Astrocyte of the cerebellum (primary cell): ENCODE results near the gene GRK5.

Experiments used
- DNase-seq: peaks from one replicate; pipeline ENCODE4 v3.0.0-alpha.2; 2011; ENCODE audit warnings: low read depth
- H3K4me3 ChIP-seq: 2 replicates; pipeline ENCODE4 v1.5.1; 2011; ENCODE audit warnings: mild to moderate bottlenecking, low read depth, low read length, moderate library complexity
- in situ Hi-C: cut with HindIII; loops from 2 replicates; pipeline ENCODE4 v1.10.0; 2017; ENCODE audit warnings: low sequenced_read_pairs
- TF ChIP-seq, protein P1 (sequence below): IDR thresholded peaks from 2 replicates; pipeline ENCODE4 v1.5.1; 2012; ENCODE audit warnings: low read length, low read depth, moderate library complexity, mild to moderate bottlenecking; ENCODE audit errors: missing control alignments

Gene GRK5

DNA sequence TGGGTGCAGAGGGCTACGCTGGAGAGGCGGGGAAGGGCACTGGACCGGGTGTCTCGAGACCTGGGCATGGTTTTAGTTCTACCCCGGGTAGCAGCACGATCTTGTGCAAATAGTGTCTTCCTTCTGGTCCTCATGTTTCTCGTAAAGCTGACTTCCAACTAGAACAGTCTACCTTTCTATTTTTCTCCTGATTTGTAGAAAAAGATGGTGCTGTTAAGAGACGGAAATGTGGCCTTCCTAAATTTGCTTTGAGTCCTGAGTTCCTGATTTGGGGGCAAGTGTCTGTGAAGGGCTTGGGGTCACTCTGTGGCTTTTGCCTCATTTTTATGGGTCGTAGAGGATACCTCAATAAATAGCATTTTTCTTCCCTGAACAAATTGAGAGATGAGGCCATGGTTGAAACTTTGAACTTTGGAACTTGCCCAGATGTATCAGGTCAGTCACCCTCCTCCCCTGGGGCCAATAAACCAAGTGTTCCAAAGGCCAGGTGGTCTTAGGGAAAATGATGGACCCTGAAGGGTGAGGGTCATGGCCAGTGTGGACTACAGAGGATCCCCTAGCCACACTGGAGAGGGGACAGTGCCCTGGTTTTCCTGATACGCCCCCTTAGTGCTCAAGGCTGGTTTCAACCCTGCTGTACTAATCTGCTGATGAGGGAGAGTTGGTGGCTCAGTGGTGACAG, 45.2 kb downstream of the GRK5 start:
- TF ChIP-seq, protein P1, sequence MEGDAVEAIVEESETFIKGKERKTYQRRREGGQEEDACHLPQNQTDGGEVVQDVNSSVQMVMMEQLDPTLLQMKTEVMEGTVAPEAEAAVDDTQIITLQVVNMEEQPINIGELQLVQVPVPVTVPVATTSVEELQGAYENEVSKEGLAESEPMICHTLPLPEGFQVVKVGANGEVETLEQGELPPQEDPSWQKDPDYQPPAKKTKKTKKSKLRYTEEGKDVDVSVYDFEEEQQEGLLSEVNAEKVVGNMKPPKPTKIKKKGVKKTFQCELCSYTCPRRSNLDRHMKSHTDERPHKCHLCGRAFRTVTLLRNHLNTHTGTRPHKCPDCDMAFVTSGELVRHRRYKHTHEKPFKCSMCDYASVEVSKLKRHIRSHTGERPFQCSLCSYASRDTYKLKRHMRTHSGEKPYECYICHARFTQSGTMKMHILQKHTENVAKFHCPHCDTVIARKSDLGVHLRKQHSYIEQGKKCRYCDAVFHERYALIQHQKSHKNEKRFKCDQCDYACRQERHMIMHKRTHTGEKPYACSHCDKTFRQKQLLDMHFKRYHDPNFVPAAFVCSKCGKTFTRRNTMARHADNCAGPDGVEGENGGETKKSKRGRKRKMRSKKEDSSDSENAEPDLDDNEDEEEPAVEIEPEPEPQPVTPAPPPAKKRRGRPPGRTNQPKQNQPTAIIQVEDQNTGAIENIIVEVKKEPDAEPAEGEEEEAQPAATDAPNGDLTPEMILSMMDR: no peak
- H3K4me3 ChIP-seq: no peak overlapping the region
- no peak for DNase-seq
- in situ Hi-C loops: no loop called here

DNA sequence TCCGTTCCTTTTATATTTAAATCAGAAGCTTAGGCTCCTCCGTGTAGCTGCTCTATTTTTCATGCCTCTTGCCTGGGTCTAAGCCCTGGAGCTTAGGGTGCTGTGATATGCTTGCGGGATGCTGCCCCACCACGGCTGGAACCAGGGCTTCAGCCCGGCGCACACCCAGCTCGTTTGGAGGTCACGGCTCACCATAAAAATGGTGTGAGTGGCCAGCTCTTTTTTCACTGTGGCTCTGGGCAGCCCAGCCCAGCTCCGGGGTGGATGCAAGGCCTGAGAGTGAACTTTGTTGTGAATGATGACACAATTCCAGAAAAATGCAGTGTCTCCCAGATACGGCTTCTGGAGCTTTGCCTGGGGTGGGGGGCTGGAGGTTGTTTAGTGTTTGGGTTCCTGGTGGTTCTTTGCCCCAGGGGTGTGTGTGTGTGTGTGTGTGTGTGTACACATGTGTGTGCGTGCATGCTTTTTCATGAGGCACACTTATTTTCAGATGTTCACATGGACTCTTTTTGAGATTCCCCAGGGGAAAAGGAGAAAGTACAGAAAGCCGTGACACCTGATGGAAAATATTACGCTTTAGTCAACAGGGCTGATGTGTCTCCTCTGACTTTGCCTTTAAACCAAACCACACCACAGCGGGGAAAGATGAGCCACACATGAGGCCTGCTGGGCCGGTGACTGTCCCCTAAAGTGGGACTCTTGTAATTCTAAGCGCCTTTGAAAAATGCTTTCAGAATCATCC, 46.2 kb downstream of the GRK5 start:
- in situ Hi-C loops: no loop called here
- peak; percentile 93 for DNase-seq
- no peak overlapping the region for H3K4me3 ChIP-seq
- TF ChIP-seq, protein P1: peak; percentile 18

DNA sequence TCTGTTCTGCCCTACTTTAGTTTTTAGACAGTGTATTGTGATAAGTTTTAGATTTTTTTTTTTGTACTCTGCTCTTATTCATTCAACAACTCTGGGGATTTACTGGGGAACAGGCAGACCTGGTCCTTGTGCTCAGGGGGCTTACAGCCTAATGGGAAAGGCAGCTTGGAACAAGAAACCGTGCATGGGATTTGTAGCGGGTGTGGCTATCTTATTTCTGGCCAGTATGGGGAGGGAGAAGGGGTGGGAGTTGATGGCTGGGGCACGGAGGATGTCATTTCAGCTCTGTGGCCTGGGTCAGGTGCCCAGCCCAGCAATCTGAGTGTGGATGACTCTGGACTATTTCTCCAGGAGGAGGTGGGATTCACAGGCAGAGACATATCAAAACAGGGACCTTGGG, 47.0 kb downstream of the GRK5 start:
- DNase-seq: no peak
- in situ Hi-C loops: no loop called here
- TF ChIP-seq, protein P1: no peak
- H3K4me3 ChIP-seq: no peak overlapping the region

DNA sequence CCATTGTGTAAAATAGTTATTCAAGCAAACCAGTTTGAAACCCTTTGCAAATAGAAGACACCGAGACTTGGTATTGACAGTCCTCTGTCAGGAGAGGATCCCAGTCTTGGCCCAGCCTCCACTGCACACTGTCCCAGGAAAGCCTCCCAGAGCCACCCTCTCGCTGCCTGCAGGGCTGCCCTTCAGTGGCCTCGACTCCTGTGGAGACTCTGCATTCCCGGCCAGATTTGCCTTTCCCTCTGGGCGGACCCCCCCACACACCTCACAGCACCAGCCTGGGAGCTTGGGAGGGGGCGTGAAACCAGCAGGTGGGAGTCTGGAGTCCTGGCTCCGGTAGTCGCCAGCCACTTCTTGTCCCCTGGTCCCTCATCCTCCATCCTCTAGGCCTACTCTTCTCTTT, 48.7 kb downstream of the GRK5 start:
- DNase-seq: no peak
- TF ChIP-seq, protein P1: no peak
- H3K4me3 ChIP-seq: no peak overlapping the region
- in situ Hi-C loops: no loop called here

DNA sequence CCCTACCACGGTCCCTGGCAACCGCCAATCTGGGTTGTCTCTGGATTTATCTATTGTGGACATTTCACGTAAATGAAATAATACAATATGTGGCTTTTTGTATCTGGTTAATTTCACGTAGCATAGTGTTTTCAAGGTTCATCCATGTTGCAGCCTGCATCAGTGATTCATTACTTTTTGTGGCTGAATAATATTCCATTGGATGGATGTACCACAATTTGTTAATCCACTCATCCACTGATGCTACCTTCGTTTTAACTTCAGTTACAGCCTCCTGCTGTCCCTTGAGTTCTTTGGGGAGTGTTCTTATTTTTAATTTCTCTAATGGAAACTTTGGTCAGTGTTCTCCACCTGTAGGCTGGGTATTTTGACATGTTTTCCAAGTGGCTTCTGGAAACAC, 49.5 kb downstream of the GRK5 start:
- no peak overlapping the region for H3K4me3 ChIP-seq
- DNase-seq: no peak
- TF ChIP-seq, protein P1: no peak
- in situ Hi-C loops: no loop called here

DNA sequence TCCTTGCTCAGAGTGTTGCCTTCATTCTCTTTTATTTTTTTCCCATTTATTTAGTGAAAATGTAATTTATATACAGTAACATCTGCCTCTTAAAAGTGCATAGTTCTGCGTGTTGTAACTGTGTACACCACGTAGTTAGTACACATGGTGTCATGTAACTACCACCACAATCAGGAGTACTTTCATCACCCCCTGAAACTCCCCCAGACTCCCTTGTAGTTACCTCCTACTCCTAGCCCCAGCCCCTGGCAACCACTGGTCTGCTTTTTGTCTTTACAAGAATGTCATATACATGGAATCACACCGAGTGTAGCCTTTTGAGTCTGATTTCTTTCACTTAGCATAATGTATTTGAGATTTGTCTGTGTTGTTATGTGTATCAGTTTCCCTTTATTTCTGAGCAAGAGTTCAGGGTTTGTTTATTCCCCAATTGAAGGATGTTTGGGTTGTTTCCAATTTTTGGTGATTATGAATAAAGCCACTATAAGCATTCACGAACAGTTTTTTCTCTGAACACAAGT, 50.6 kb downstream of the GRK5 start:
- no peak overlapping the region for H3K4me3 ChIP-seq
- in situ Hi-C loops: no loop called here
- no peak for DNase-seq
- TF ChIP-seq, protein P1: no peak
